Suppressor macrophage treated with lipopolysaccharide for 4 hours (primary cell): ENCODE data around the gene CALD1.
A peak's percentile ranks its signal among the peaks of the same experiment; 100 is the strongest.

Experiments used
- DNase-seq: peaks from one replicate; pipeline ENCODE4 v3.0.0-alpha.2; 2020

CALD1 gene

GRCh38 chr7:134829380-134829986, 50.0 kb downstream of the CALD1 start:
- no peak for DNase-seq

GRCh38 chr7:134831862-134832261, 52.4 kb downstream of the CALD1 start:
- DNase-seq = peak; percentile 14

- DNase-seq = no peak
These were observed 52.9 kb downstream of the CALD1 start for GRCh38 chr7:134832367-134832766.

GRCh38 chr7:134834689-134835462, 55.4 kb downstream of the CALD1 start:
- DNase-seq = no peak

GRCh38 chr7:134835463-134835823, 56.0 kb downstream of the CALD1 start:
- DNase-seq = no peak

- peak; percentile 9 for DNase-seq
These were observed 57.0 kb downstream of the CALD1 start for GRCh38 chr7:134836447-134836846.

- no peak for DNase-seq
These were observed 59.9 kb downstream of the CALD1 start for GRCh38 chr7:134839298-134839697.

GRCh38 chr7:134842062-134842461, 62.6 kb downstream of the CALD1 start:
- DNase-seq = no peak

GRCh38 chr7:134842886-134843430, 63.5 kb downstream of the CALD1 start:
- no peak for DNase-seq

GRCh38 chr7:134844200-134844599, 64.8 kb downstream of the CALD1 start:
- no peak for DNase-seq

GRCh38 chr7:134845461-134845860, 66.0 kb downstream of the CALD1 start:
- no peak for DNase-seq

- DNase-seq = no peak
These were observed 68.6 kb downstream of the CALD1 start for GRCh38 chr7:134847851-134848588.

GRCh38 chr7:134850066-134850465, 70.6 kb downstream of the CALD1 start:
- DNase-seq = no peak

- no peak for DNase-seq
These were observed 71.7 kb downstream of the CALD1 start for GRCh38 chr7:134851141-134851540.

GRCh38 chr7:134852625-134853024, 73.2 kb downstream of the CALD1 start:
- DNase-seq = no peak

GRCh38 chr7:134854816-134855215, 75.4 kb downstream of the CALD1 start:
- DNase-seq = peak; percentile 20

- no peak for DNase-seq
These were observed 76.0 kb downstream of the CALD1 start for GRCh38 chr7:134855442-134855841.

GRCh38 chr7:134856091-134856490, 76.7 kb downstream of the CALD1 start:
- no peak for DNase-seq

- no peak for DNase-seq
These were observed 77.3 kb downstream of the CALD1 start for GRCh38 chr7:134856691-134857090.

GRCh38 chr7:134857958-134858357, 78.5 kb downstream of the CALD1 start:
- DNase-seq = no peak

GRCh38 chr7:134859783-134860182, 80.3 kb downstream of the CALD1 start:
- DNase-seq = no peak

- peak; percentile 48 for DNase-seq
These were observed 85.8 kb downstream of the CALD1 start for GRCh38 chr7:134865001-134865845.

- DNase-seq = no peak
These were observed 87.2 kb downstream of the CALD1 start for GRCh38 chr7:134866617-134867016.
